Measurements from ENCODE around the gene RXRB. TPM values are rescaled to one million over a fixed set of nuclear protein-coding genes. Genes with fewer than 3 reads are reported as not detected.

The RXRB gene
- total and polyA plus RNA-seq, 4 donors, result 19.2 to 79.0 (median 47.0) TPM

DNA sequence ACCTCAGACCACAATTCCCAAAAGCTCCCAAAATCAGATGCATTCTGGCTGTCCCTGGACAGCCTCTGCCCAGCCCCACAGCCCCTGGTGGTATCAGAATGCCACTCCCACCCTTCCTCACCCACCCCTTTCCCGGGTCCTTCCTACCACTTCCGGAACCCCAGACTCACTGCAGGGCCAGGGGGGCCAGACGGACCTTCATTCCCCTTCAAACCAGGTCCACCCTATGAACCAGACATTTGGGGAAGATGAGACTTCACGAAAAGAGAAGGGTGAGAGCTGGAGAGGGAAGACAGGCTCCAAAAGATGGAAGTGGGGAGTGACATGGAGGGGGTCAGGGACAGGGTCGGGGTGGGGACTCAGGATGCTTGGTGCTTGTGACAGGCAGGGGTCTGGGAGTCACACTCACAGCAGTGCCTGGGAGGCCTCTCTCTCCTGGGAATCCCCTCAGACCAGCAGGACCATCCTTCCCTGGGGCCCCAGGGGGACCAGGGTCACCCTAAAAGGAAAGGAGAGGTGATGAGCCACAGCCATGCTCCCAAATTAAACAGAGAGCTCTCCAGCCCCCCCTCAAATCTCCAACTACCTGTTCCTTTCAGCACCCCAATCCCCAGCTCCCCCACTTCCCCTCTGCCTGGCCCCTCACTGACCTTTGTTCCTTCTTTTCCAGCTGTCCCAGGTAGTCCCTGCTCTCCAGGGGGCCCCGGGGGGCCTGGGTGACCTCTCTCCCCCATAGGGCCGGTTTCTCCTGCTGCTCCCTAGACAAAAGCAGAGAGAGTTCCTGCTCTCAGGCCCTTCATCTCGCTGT is 28.4 kb downstream of the RXRB start:
- Histone ChIP-seq H3K9me3 (ENCODE audit: control insufficient read depth, insufficient read depth, low read length) (no peaks in the 10 kb centered on the region), H3K27me3 (ENCODE audit: control insufficient read depth, insufficient read depth, low read length) (no peaks in the 10 kb centered on the region), H3K27ac (ENCODE audit: low read depth, low read length) (no peak overlapping the region), H3K4me1 (ENCODE audit: control insufficient read depth, insufficient read depth, low read length) (no peaks in the 10 kb centered on the region), H3K4me3 (ENCODE audit: low read depth, low read length) (no peak overlapping the region), H3K36me3 (ENCODE audit: control insufficient read depth, insufficient read depth, low read length) (peaks cover 40% of the 10 kb centered on the region)
- no peak for DNase-seq (ENCODE audit: low read depth in 4 of 6, low spot score in 6 of 6)
- WGBS (ENCODE audit: insufficient coverage), result 68% methylated on average over 5 of the region's 8 CpGs

DNA sequence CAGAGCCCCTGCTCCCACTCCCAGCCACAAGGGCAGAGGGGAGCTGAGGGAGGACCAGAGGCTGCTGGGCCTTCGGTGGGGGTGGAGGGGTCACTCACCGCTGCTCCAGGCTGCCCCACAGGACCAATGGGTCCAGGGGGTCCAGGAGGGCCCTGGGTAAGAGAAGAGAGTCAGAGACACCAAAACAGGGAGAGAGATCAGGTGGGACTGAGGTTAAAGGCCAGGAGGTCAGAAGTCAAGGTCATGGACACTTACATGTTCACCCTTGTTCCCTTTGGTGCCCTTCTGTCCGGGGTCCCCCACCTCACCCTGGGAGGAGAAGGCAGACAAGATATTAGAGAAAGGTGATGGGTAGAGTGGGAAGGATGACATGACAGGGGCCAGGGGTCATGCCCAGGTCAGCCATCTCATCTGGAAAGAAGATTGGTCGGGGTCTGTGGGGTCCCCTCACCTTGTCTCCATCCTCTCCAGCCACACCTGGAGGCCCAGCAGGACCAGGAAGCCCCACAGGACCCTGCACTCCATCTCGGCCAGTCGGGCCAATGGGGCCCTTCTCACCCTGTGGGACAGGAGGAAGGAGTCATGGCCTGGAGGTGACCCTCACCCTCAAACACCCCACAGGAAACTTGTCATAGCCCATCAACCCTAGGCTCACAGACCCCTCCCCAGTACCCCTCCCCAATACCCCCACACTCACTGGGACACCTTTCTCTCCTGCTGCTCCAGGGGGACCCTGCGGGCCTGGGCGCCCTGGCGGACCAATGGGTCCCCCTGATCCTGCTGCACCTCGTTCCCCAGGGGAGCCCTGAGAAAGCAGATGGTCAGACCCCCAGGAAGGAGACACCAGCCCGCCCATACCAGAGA is 29.2 kb downstream of the RXRB start:
- Histone ChIP-seq H3K27ac (ENCODE audit: low read depth, low read length) (no peak overlapping the region), H3K4me3 (ENCODE audit: low read depth, low read length) (no peak overlapping the region), H3K27me3 (ENCODE audit: control insufficient read depth, insufficient read depth, low read length) (no peaks in the 10 kb centered on the region), H3K9me3 (ENCODE audit: control insufficient read depth, insufficient read depth, low read length) (no peaks in the 10 kb centered on the region), H3K4me1 (ENCODE audit: control insufficient read depth, insufficient read depth, low read length) (no peaks in the 10 kb centered on the region), H3K36me3 (ENCODE audit: control insufficient read depth, insufficient read depth, low read length) (peaks cover 43% of the 10 kb centered on the region)
- DNase-seq (ENCODE audit: low read depth in 4 of 6, low spot score in 6 of 6), result no peak
- WGBS (ENCODE audit: insufficient coverage), result 78% methylated on average over 8 of the region's 11 CpGs

DNA sequence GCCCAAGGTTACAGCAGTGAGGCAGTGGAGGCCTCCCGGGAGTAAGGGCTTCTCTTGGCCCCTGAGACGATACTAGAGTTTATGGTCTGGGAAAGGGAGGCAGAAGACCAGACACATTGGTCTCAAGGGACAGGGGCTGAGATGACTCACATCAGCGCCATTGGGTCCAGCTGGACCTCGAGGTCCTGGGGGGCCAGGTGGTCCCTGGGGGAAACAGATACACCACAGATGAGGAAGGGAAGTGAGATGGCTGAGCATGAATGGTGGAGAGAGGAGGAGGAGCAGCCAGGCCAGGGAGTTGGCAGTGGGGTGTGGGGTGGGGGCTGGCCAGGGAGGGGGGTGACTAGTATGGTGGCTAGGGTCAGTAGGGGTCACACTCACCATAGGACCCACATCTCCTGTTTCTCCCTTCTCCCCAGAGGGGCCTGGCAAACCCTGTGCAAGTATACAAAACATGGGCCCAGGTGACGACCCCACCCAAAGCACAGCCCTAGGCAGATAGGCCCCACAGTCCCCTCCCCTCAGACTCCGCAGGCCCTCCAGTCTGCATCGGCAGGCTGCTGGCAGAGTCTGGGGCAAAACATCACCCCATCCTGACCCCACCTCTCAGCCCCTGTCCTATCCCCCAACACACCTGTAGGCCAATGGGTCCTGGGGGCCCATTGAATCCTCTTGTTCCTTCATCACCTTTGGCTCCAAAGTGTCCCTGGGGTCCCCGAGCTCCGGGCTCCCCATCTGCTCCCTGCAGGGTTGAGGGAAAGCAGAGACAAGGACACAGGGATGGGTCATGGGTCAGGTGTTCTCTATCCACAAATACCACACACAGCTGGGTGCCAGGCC is 30.1 kb downstream of the RXRB start:
- Histone ChIP-seq H3K27ac (ENCODE audit: low read depth, low read length) (no peak overlapping the region), H3K36me3 (ENCODE audit: control insufficient read depth, insufficient read depth, low read length) (peaks cover 49% of the 10 kb centered on the region), H3K4me3 (ENCODE audit: low read depth, low read length) (no peak overlapping the region), H3K4me1 (ENCODE audit: control insufficient read depth, insufficient read depth, low read length) (no peaks in the 10 kb centered on the region), H3K9me3 (ENCODE audit: control insufficient read depth, insufficient read depth, low read length) (no peaks in the 10 kb centered on the region), H3K27me3 (ENCODE audit: control insufficient read depth, insufficient read depth, low read length) (no peaks in the 10 kb centered on the region)
- 89% methylated on average over 9 of the region's 9 CpGs for WGBS (ENCODE audit: insufficient coverage)
- DNase-seq (ENCODE audit: low read depth in 4 of 6, low spot score in 6 of 6), result no peak

DNA sequence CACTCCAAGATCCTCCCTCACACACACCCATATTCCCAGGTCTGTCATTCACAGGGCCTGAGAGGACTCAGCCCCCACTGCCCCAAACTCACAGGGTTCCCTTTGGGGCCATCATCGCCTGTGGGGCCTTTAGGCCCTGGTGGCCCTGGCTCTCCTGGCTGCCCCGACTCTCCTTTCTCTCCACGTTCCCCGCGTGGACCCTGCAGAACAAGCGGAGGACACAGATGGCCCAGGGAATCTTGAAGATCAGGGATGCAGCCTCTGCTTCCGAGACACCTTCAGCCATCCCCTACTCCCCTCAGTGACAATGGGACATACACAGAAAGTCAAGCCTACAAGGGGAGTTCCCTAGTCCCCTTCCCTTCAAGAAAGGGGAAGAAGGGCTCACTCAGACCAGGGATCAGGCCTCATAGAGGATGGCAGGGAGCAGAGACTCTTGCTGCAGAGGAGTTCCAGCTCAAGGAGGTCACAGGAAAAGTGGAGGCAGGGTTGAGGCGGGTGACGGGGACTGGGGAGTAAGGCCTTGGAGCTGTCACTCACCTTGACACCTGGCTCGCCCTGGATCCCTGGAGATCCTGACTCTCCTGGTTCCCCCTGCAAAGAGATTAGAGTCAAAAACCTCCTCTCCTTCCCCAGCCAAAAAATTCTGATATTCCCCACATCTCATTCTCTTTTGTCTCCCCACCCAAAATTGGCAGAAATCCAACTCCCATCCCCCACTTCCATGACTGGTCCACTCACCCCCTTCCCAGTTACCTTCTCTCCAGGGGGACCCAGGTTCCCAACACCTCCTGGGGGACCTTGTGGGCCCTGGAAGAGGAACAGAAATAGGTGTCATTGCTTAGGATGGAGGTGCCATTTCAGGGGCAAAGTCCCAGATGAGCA is 30.9 kb downstream of the RXRB start:
- no peak for DNase-seq (ENCODE audit: low read depth in 4 of 6, low spot score in 6 of 6)
- no peaks in the 10 kb centered on the region for H3K27me3 ChIP-seq (ENCODE audit: control insufficient read depth, insufficient read depth, low read length)
- H3K27ac ChIP-seq (ENCODE audit: low read depth, low read length), result no peak overlapping the region
- WGBS (ENCODE audit: insufficient coverage), result 89% methylated on average over 9 of the region's 10 CpGs
- H3K9me3 ChIP-seq (ENCODE audit: control insufficient read depth, insufficient read depth, low read length), result no peaks in the 10 kb centered on the region
- peaks cover 50% of the 10 kb centered on the region for H3K36me3 ChIP-seq (ENCODE audit: control insufficient read depth, insufficient read depth, low read length)
- H3K4me3 ChIP-seq (ENCODE audit: low read depth, low read length), result no peak overlapping the region
- no peaks in the 10 kb centered on the region for H3K4me1 ChIP-seq (ENCODE audit: control insufficient read depth, insufficient read depth, low read length)

DNA sequence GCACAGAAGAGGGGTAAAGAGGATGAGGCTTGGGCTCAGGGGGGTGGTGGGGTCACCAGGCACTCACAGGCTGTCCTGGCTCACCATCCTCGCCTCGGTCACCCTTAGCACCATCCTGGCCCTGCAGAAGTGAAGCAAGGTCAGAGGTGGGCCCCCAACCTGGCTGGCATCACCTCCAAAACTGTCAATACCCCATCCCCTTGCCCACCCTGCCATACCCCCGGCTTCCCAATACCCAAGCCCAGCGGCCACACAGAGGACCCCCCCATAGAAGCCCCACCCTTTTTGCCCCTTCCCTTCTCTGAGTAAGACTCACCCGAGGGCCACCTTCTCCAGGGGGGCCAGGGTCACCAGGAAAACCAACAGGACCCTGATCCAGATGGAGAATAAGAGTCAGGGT is 31.8 kb downstream of the RXRB start:
- no peak overlapping the region for H3K4me3 ChIP-seq (ENCODE audit: low read depth, low read length)
- H3K27ac ChIP-seq (ENCODE audit: low read depth, low read length), result no peak overlapping the region
- no peak for DNase-seq (ENCODE audit: low read depth in 4 of 6, low spot score in 6 of 6)
- H3K4me1 ChIP-seq (ENCODE audit: control insufficient read depth, insufficient read depth, low read length), result no peaks in the 10 kb centered on the region
- no peaks in the 10 kb centered on the region for H3K27me3 ChIP-seq (ENCODE audit: control insufficient read depth, insufficient read depth, low read length)
- peaks cover 53% of the 10 kb centered on the region for H3K36me3 ChIP-seq (ENCODE audit: control insufficient read depth, insufficient read depth, low read length)
- no peaks in the 10 kb centered on the region for H3K9me3 ChIP-seq (ENCODE audit: control insufficient read depth, insufficient read depth, low read length)
- 87% methylated on average over 3 of the region's 5 CpGs for WGBS (ENCODE audit: insufficient coverage)

DNA sequence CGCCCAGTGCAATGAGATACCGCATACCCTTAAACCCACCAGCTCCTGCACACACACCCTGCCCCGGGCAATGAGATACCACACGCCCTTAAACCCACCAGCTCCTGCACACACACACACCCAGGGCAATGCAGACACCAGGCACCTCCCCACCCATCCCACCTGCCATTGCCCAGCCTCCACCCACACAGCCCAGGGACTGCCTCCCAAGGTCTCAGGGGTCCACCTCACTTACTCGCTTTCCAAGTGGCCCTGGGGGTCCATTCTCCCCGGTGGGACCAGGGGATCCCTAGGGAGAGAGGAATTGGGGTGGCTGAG is 32.2 kb downstream of the RXRB start:
- no peaks in the 10 kb centered on the region for H3K9me3 ChIP-seq (ENCODE audit: control insufficient read depth, insufficient read depth, low read length)
- no peak overlapping the region for H3K4me3 ChIP-seq (ENCODE audit: low read depth, low read length)
- H3K27me3 ChIP-seq (ENCODE audit: control insufficient read depth, insufficient read depth, low read length), result no peaks in the 10 kb centered on the region
- WGBS (ENCODE audit: insufficient coverage), result 58% methylated on average over 5 of the region's 6 CpGs
- H3K27ac ChIP-seq (ENCODE audit: low read depth, low read length), result no peak overlapping the region
- no peaks in the 10 kb centered on the region for H3K4me1 ChIP-seq (ENCODE audit: control insufficient read depth, insufficient read depth, low read length)
- DNase-seq (ENCODE audit: low read depth in 4 of 6, low spot score in 6 of 6), result no peak
- H3K36me3 ChIP-seq (ENCODE audit: control insufficient read depth, insufficient read depth, low read length), result peaks cover 55% of the 10 kb centered on the region

DNA sequence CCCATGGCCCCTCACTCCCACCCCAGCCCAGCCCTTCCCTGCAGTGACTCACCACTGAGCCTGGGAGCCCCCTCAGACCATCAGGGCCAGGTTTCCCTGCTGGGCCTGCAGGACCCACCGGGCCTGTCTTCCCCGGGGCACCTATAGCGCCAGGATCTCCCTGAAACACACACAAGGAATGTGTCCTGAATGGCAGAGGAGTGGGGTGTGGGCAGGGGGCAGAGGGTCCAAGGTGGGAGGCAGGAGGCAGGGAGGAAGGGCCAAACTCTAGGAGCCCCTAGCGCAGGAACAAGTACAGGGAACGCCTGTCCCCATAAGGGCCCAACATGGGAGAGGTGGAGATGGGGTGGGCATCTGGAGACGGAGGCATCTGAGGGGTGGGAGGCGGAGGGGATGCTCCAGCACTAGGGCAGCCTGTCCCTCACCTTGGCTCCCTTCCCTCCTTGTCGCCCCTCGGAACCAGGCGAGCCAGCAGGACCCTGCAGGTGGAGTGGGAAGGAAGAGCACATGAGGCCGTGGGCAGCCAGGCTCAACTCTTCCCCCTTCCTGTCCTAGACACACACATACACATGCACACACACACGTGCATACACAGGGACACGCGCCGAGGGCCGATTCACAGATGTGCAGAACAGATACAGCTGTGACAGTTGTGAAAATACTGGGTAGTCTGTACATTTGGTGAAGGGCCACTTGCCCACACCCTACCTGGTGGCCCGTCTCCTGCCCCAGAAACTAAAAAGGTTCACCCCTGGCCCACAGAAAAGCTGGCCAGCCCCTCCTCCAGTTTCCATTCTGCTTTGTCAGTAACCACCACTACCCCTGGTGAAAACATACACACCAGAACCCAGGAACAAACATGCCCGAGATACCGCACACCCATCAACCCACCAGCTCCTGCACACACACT is 32.8 kb downstream of the RXRB start:
- 85% methylated on average over 13 of the region's 19 CpGs for WGBS (ENCODE audit: insufficient coverage)
- no peak for DNase-seq (ENCODE audit: low read depth in 4 of 6, low spot score in 6 of 6)
- H3K9me3 ChIP-seq (ENCODE audit: control insufficient read depth, insufficient read depth, low read length), result no peaks in the 10 kb centered on the region
- no peaks in the 10 kb centered on the region for H3K27me3 ChIP-seq (ENCODE audit: control insufficient read depth, insufficient read depth, low read length)
- peaks cover 2% of the 10 kb centered on the region for H3K4me1 ChIP-seq (ENCODE audit: control insufficient read depth, insufficient read depth, low read length)
- H3K4me3 ChIP-seq (ENCODE audit: low read depth, low read length), result no peak overlapping the region
- H3K27ac ChIP-seq (ENCODE audit: low read depth, low read length), result no peak overlapping the region
- peaks cover 51% of the 10 kb centered on the region for H3K36me3 ChIP-seq (ENCODE audit: control insufficient read depth, insufficient read depth, low read length)

DNA sequence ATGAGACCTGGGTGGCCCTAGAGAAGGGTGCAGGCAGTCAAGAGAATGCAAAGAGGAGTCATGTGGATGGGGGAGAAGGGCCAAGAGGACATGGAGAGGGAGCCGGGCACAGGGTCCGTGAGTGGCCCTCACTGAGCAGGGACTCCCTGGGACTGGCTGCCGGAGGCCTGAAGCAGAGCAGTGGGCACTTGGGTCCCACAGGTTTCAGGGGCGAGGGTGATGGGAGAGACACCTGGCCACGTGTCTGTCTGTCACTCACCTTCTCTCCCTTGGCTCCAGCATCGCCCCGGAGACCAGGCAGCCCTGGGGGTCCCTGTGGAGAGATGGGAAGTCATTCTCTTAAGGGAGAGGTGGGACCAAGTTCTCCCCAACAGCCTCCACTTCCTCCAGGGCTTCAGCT is 33.7 kb downstream of the RXRB start:
- Histone ChIP-seq H3K36me3 (ENCODE audit: control insufficient read depth, insufficient read depth, low read length) (peaks cover 51% of the 10 kb centered on the region), H3K4me1 (ENCODE audit: control insufficient read depth, insufficient read depth, low read length) (peaks cover 11% of the 10 kb centered on the region), H3K27me3 (ENCODE audit: control insufficient read depth, insufficient read depth, low read length) (peaks cover 2% of the 10 kb centered on the region), H3K4me3 (ENCODE audit: low read depth, low read length) (no peak overlapping the region), H3K27ac (ENCODE audit: low read depth, low read length) (no peak overlapping the region), H3K9me3 (ENCODE audit: control insufficient read depth, insufficient read depth, low read length) (no peaks in the 10 kb centered on the region)
- no peak for DNase-seq (ENCODE audit: low read depth in 4 of 6, low spot score in 6 of 6)
- 90% methylated on average over 5 of the region's 7 CpGs for WGBS (ENCODE audit: insufficient coverage)

Data from spinal cord (tissue), 10 donors.